NCI-H1930 (cell line): ENCODE results near the gene PHF12.

ENCODE experiments used
- DNase-seq, 2 experiments: peaks; one replicate each; lab custom pipeline; 2025; lab: John Stamatoyannopoulos, UW

The PHF12 gene

GRCh38 chr17:28857905-28858800, 93.2 kb downstream of the PHF12 start:
- DNase-seq: no peak

- no peak for DNase-seq
Observed at GRCh38 chr17:28856028-28856574, 95.2 kb downstream of the PHF12 start.

- DNase-seq: no peak
Observed at GRCh38 chr17:28855336-28855679, 96.0 kb downstream of the PHF12 start.
